Endothelial cell of umbilical vein (primary cell): ENCODE results near the gene LRP3. TPM values are rescaled to one million over a fixed set of nuclear protein-coding genes. Genes with fewer than 3 reads are reported as not detected.

Source experiments
- BruUV-seq: library from RNA; stranded (reverse); fragments of 400-500 nt; replicated peaks from 2 replicates; lab custom pipeline; 2021; lab: Mats Ljungman, UMichigan
- CTCF ChIA-PET: fragments of 300-600, 350-600 bp; sonication (Branson Sonifier 250); formaldehyde crosslinking; loops from one replicate; lab custom pipeline; 2021; ENCODE audit warnings: antibody characterized with exemption, inconsistent platforms; lab: Charles Lee
- POLR2A ChIA-PET: fragments of 300-600, 350-600 bp; sonication (Branson Sonifier 250); formaldehyde crosslinking; loops from one replicate; lab custom pipeline; 2021; ENCODE audit warnings: antibody characterized with exemption, inconsistent platforms; lab: Charles Lee
- DNase-seq: peaks from one replicate; pipeline ENCODE4 v3.0.0-alpha.2; 2011; ENCODE audit warnings: low read depth, low spot score
- FAIRE-seq: peaks from 2 replicates; lab custom pipeline; 2011; peaks lifted over from hg19 to GRCh38; lab: Jason Lieb, UNC
- H2AFZ ChIP-seq: 2 replicates; pipeline ENCODE4 v1.6.0; 2012; ENCODE audit warnings: low read depth, low read length, control low read depth, inconsistent platforms
- H3K27ac ChIP-seq: 2 replicates; pipeline ENCODE4 v1.5.1; 2011; ENCODE audit warnings: low read depth, mild to moderate bottlenecking, control low read depth, low read length, moderate library complexity; ENCODE audit not compliant: insufficient read depth
- H3K27me3 ChIP-seq, 2 experiments: 2 replicates each; pipeline versions ENCODE4 v1.6.0 to v1.6.1; 2011; ENCODE audit warnings: low read length in 2 of 2, mixed read lengths in 1 of 2; ENCODE audit not compliant: control insufficient read depth in 2 of 2, insufficient read depth in 2 of 2
- H3K36me3 ChIP-seq, 2 experiments: 2 replicates in 1 of 2; 3 replicates in 1 of 2; pipeline ENCODE4 v1.5.1; 2011; ENCODE audit warnings: low read length in 2 of 2, mild to moderate bottlenecking in 1 of 2, moderate library complexity in 1 of 2; ENCODE audit not compliant: control insufficient read depth in 2 of 2, insufficient read depth in 2 of 2; ENCODE audit errors: extremely low read depth in 1 of 2
- H3K4me1 ChIP-seq: 3 replicates; pipeline ENCODE4 v1.5.1; 2011; ENCODE audit warnings: mild to moderate bottlenecking, low read length; ENCODE audit not compliant: control insufficient read depth, insufficient read depth; ENCODE audit errors: extremely low read depth
- H3K4me2 ChIP-seq: 2 replicates; pipeline ENCODE4 v1.6.1; 2011; ENCODE audit warnings: low read length, control low read depth, mixed read lengths; ENCODE audit not compliant: insufficient read depth
- H3K4me3 ChIP-seq, 3 experiments: fragments of 200-600 bp in 1 of 3; sonication (generic), shearing (Covaris generic) in 1 of 3; replicated peaks in 1 of 3; 2 replicates each; pipeline ENCODE4 v1.5.1; 2011 to 2016; ENCODE audit warnings: control low read depth in 3 of 3, low read length in 3 of 3, mild to moderate bottlenecking in 2 of 3, inconsistent platforms in 1 of 3, low read depth in 1 of 3, moderate library complexity in 1 of 3; ENCODE audit not compliant: insufficient read depth in 1 of 3
- H3K79me2 ChIP-seq: 2 replicates; pipeline ENCODE4 v1.6.0; 2012; ENCODE audit warnings: low read length, inconsistent platforms; ENCODE audit not compliant: control insufficient read depth, insufficient read depth
- H3K9ac ChIP-seq: replicated peaks from 2 replicates; pipeline ENCODE3; 2011; ENCODE audit warnings: low read length, control low read depth; ENCODE audit not compliant: insufficient read depth; ENCODE audit errors: extremely low read depth
- H3K9me1 ChIP-seq: replicated peaks from 3 replicates; pipeline ENCODE4 v1.6.0; 2011; ENCODE audit warnings: mild to moderate bottlenecking, low read length; ENCODE audit not compliant: control insufficient read depth, insufficient read depth; ENCODE audit errors: extremely low read depth
- H3K9me3 ChIP-seq: replicated peaks from 2 replicates; pipeline ENCODE4 v1.5.1; 2012; ENCODE audit warnings: low read length, inconsistent platforms; ENCODE audit not compliant: control insufficient read depth, insufficient read depth
- H4K20me1 ChIP-seq: replicated peaks from 2 replicates; pipeline ENCODE3; 2011; ENCODE audit warnings: mild to moderate bottlenecking, low read length; ENCODE audit not compliant: control insufficient read depth, insufficient read depth; ENCODE audit errors: extremely low read depth
- CTCF ChIP-seq, 2 donors: IDR thresholded peaks; 1 replicate in 1 of 2; 2 replicates in 1 of 2; pipeline ENCODE4 v1.5.1; 2011; ENCODE audit warnings: low read length in 2 of 2, mild to moderate bottlenecking in 2 of 2, moderate library complexity in 2 of 2, control low read depth in 1 of 2, inconsistent platforms in 1 of 2, low read depth in 1 of 2; ENCODE audit not compliant: insufficient read depth in 1 of 2; ENCODE audit errors: extremely low read depth in 1 of 2
- EZH2 ChIP-seq: IDR thresholded peaks from 2 replicates; pipeline ENCODE4 v1.6.1; 2012; ENCODE audit warnings: borderline replicate concordance, low read depth, mild to moderate bottlenecking, moderate library complexity, low read length, inconsistent platforms; ENCODE audit not compliant: severe bottlenecking
- FOS ChIP-seq: IDR thresholded peaks from 2 replicates; pipeline ENCODE4 v1.6.1; 2011; ENCODE audit warnings: mild to moderate bottlenecking, low read length, moderate library complexity, borderline replicate concordance; ENCODE audit not compliant: insufficient read depth
- GATA2 ChIP-seq: IDR thresholded peaks from 2 replicates; pipeline ENCODE4 v1.7.0; 2011; ENCODE audit warnings: low read depth, mild to moderate bottlenecking, moderate library complexity, mixed read lengths, low read length; ENCODE audit not compliant: insufficient read length, insufficient read depth
- JUN ChIP-seq: IDR thresholded peaks from 2 replicates; pipeline ENCODE4 v1.6.1; 2011; ENCODE audit warnings: borderline replicate concordance, low read depth; ENCODE audit not compliant: insufficient read length, insufficient read depth
- MAX ChIP-seq: IDR thresholded peaks from 2 replicates; pipeline ENCODE4 v1.6.1; 2011; ENCODE audit not compliant: insufficient read depth, insufficient read length
- MYC ChIP-seq: IDR thresholded peaks from one replicate; pipeline ENCODE4 v1.6.1; 2011; ENCODE audit warnings: mild to moderate bottlenecking, low read depth, low read length
- POLR2A ChIP-seq: IDR thresholded peaks from 2 replicates; pipeline ENCODE4 v1.6.1; 2012; ENCODE audit warnings: low read depth, mild to moderate bottlenecking, control low read depth, low read length
- POLR2AphosphoS5 ChIP-seq: IDR thresholded peaks from 2 replicates; pipeline ENCODE4 v1.6.1; 2012; ENCODE audit warnings: low read depth, mild to moderate bottlenecking, control low read depth, low read length, moderate library complexity; ENCODE audit not compliant: insufficient read depth
- dilution Hi-C: fragments of 300-500 bp; cut with MboI; formaldehyde crosslinking; loops from one replicate; pipeline ENCODE4 v1.15.0; 2019; ENCODE audit warnings: low sequenced_read_pairs; ENCODE audit not compliant: extremely low pct_ligation_motif_present
- intact Hi-C: fragments of 100-400 bp; cut with micrococcal nuclease; formaldehyde crosslinking; loops from one replicate; pipeline ENCODE4 v1.10.0; 2022
- polyA plus RNA-seq, 4 experiments: library from polyadenylated mRNA; depleted of rRNA in 3 of 4; stranded (reverse) in 3 of 4; unstranded in 1 of 4; fragments of >200 nt; gene quantifications; 2 replicates each; pipeline versions ENCODE4 v1.2.1 to v1.2.3, GENCODE V29; 2011 to 2012; ENCODE audit warnings: missing spikeins in 1 of 4
- total RNA-seq: library from RNA; stranded (reverse); gene quantifications from 2 replicates; pipeline ENCODE4 v1.2.3, GENCODE V29; 2021

LRP3 gene
- total and polyA plus RNA-seq, 2 donors (not counting 3 experiments of a cell fraction or from before 2014, with no cell fraction given): 14.3 to 19.4 TPM

DNA sequence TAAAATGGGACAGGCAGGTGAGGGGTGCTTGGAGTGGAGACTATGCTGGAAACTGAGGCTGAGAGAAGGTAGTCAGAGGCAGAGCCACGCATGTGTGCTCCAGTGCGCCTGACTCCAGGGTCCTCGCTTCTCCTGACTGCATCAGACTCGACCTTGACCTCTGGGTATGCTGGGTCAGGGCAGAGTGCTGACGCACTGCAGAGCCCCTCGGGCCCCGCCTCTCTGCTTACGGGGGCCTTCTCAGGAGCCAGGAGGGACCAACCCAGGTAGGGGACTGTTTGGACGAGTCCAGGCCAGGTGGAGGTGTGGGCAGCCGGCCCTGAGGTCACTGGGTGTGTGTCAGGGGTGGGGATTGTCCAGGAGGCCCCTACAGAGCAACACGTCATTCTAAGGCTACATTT is 54.4 kb downstream of the LRP3 start:
- Histone ChIP-seq H3K4me1 (no peaks in the 10 kb centered on the region), H3K79me2 (no peaks in the 10 kb centered on the region), H3K27ac (no peak overlapping the region), H3K9me1 (no peaks in the 10 kb centered on the region), H3K27me3 (no peaks in the 10 kb centered on the region), H3K9ac (no peak overlapping the region), H4K20me1 (no peaks in the 10 kb centered on the region), H3K36me3 (no peaks in the 10 kb centered on the region), H3K4me2 (no peak overlapping the region), H3K9me3 (no peaks in the 10 kb centered on the region), H2AFZ (no peak overlapping the region), H3K4me3 (no peak overlapping the region)
- TF ChIP-seq JUN: no peak
- TF ChIP-seq GATA2: no peak
- no peak for TF ChIP-seq CTCF (IDR thresholded peaks at IDR 0.05; ENCODE audit: extremely low read depth in 1 of 2, insufficient read depth in 1 of 2, low read depth in 1 of 2, low read length in 2 of 2)
- no peak for TF ChIP-seq POLR2A
- TF ChIP-seq MYC: no peak
- no peak for TF ChIP-seq FOS
- TF ChIP-seq EZH2: no peak
- no peak for TF ChIP-seq MAX
- TF ChIP-seq POLR2AphosphoS5: no peak
- POLR2A ChIA-PET: no interaction called here
- CTCF ChIA-PET: no interaction called here
- intact Hi-C loops (no loop called here), dilution Hi-C loops (no loop called here)
- DNase-seq (no peak), FAIRE-seq (no peak)
- no TSS peak for BruUV-seq
